NB4 (cell line): ENCODE measurements around the gene PPFIA4.

Source experiments
- MYC ChIP-seq: IDR thresholded peaks from 2 replicates; pipeline ENCODE4 v1.6.1; 2011; ENCODE audit warnings: low read depth, low read length
- POLR2A ChIP-seq: IDR thresholded peaks from 2 replicates; pipeline ENCODE4 v1.6.1; 2011; ENCODE audit warnings: mild to moderate bottlenecking; ENCODE audit not compliant: insufficient read length; ENCODE audit errors: extremely low read depth
- TF ChIP-seq, protein P1 (sequence below): IDR thresholded peaks from one replicate; pipeline ENCODE4 v1.5.1; 2012; ENCODE audit warnings: low read depth, low read length
- TF ChIP-seq, protein P2 (sequence below): IDR thresholded peaks from 2 replicates; pipeline ENCODE4 v1.6.1; 2011; ENCODE audit warnings: low read depth, low read length

DNA sequence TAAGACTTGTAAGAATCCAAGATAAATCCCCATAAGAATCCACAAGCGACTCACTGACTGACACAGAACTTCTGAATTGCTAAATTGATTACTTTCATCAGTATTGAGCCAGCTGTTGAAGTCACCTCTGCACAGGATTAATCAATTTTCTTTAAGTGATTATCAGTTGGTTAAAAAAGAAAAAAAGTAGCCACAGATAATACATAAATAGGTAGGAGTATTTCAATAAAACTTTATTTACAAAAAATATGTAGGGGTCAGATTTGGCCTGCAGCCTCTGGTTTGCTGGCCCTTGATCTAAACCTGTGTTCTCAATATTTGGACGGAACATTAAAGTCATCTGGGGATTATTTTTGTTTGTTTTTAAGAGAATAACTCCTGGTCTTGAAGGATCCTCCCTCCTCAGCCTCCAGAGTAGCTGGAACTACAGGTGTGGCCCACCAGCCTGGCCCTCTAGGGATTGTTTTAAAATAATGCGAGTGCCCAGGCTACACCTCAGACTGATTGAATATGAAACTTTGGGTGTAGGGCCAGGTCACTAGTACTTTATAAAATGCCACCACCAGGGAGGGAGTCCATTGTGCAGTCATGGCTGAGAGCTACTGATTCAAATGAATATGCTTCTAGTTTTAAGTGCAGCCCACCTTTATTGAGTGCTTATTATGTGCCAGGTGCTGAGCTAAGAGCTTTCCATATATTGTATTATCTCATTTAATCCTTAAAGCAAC lies 25.9 kb upstream of the PPFIA4 start:
- TF ChIP-seq, protein P1, sequence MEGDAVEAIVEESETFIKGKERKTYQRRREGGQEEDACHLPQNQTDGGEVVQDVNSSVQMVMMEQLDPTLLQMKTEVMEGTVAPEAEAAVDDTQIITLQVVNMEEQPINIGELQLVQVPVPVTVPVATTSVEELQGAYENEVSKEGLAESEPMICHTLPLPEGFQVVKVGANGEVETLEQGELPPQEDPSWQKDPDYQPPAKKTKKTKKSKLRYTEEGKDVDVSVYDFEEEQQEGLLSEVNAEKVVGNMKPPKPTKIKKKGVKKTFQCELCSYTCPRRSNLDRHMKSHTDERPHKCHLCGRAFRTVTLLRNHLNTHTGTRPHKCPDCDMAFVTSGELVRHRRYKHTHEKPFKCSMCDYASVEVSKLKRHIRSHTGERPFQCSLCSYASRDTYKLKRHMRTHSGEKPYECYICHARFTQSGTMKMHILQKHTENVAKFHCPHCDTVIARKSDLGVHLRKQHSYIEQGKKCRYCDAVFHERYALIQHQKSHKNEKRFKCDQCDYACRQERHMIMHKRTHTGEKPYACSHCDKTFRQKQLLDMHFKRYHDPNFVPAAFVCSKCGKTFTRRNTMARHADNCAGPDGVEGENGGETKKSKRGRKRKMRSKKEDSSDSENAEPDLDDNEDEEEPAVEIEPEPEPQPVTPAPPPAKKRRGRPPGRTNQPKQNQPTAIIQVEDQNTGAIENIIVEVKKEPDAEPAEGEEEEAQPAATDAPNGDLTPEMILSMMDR, result no peak
- TF ChIP-seq MYC (no peak), POLR2A (no peak)
- TF ChIP-seq, protein P2, sequence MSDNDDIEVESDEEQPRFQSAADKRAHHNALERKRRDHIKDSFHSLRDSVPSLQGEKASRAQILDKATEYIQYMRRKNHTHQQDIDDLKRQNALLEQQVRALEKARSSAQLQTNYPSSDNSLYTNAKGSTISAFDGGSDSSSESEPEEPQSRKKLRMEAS, result no peak
